Epithelial cell of esophagus (primary cell): Measurements from ENCODE around the gene MIER1.
"Not testable (repeated sequence)": the region's sequence is repeated elsewhere in the genome, so short reads cannot be mapped to it uniquely, and the experiment has no call there.

ENCODE experiments used
- DNase-seq: peaks from one replicate; pipeline ENCODE4 v3.0.0; 2010; ENCODE audit warnings: low read depth
- H3K4me3 ChIP-seq: 2 replicates; pipeline ENCODE4 v1.5.1; 2011; ENCODE audit warnings: mild to moderate bottlenecking, low read length, control low read depth
- CTCF ChIP-seq: IDR thresholded peaks from 2 replicates; pipeline ENCODE4 v1.5.1; 2011; ENCODE audit warnings: low read depth, mild to moderate bottlenecking, low read length, control low read depth, inconsistent platforms; ENCODE audit not compliant: insufficient read depth; ENCODE audit errors: missing control alignments

MIER1 gene

GRCh38 chr1:66924756-66925557, at the start of gene MIER1, which contains the start of gene DNAI4:
Gene MIER1 (plus strand): TSS chr1:66924990. CDS start chr1:66925029, 39 bp downstream.
Gene DNAI4 (minus strand): TSS chr1:66924856. CDS start chr1:66924831, 25 bp downstream.
- peak within 1 kb of the TSS; percentile 84 for H3K4me3 ChIP-seq
- peak; percentile 98 for DNase-seq

GRCh38 chr1:66876664-66877063, 48.1 kb upstream of the MIER1 start:
- H3K4me3 ChIP-seq = no peak overlapping the region
- DNase-seq = no peak
- TF ChIP-seq CTCF = no peak

More at GRCh38 chr1:66924756-66925557, at the start of gene MIER1, which contains the start of gene DNAI4:
- peak; percentile 12 for TF ChIP-seq CTCF

- TF ChIP-seq CTCF = no peak
- H3K4me3 ChIP-seq = no peak overlapping the region
- DNase-seq = no peak
These were observed 35.8 kb upstream of the MIER1 start for GRCh38 chr1:66889030-66889429.

GRCh38 chr1:66890621-66891020, 34.2 kb upstream of the MIER1 start:
- H3K4me3 ChIP-seq = no peak overlapping the region
- no peak for TF ChIP-seq CTCF
- DNase-seq = no peak

GRCh38 chr1:66893712-66894111, 31.1 kb upstream of the MIER1 start:
- H3K4me3 ChIP-seq = no peak overlapping the region
- DNase-seq = no peak
- TF ChIP-seq CTCF = no peak

GRCh38 chr1:66915203-66915602, 9.6 kb upstream of the MIER1 start:
- not testable (repeated sequence) for DNase-seq, H3K4me3 ChIP-seq

GRCh38 chr1:66916320-66916719, 8.5 kb upstream of the MIER1 start:
- H3K4me3 ChIP-seq = no peak overlapping the region
- no peak for DNase-seq
- no peak for TF ChIP-seq CTCF
